ENCODE results near the gene GPR162. TPM values are rescaled to one million over a fixed set of nuclear protein-coding genes. Genes with fewer than 3 reads are reported as not detected.

GPR162 gene
- total and polyA plus RNA-seq, 4 experiments from 2014 or later: 0.32 TPM; not detected in 3

DNA sequence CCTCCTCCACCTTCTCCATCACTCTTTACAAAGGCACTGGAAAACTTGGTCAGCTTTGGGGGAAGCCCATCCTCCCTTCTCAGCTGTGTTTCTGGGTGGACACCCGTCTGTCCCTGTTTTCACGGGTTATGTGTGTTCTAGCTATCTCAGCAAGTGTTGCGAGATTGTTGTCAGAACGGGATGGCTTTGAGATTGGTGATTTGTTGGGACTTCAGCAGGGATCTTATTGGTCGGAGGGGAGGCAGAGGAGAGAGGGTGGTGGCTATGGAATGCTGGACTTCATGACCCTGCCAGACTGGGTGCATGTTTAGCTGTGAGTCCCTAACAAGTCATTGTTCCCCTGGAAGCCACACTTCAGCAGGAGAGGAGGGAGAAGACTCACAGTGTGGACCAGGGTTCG lies 32.4 kb downstream of the GPR162 start:
- H3K4me3 Mint-ChIP-seq: peak overlapping the region in 4 of 8 donors; percentile 5 to 99 (median 62)
- H3K27ac ChIP-seq (ENCODE audit: low read depth, low read length): peak overlapping the region; percentile 92
- DNase-seq: no peak
- ChIA-PET CTCF (ENCODE audit: partially characterized antibody) (interaction anchor here (0.5 to 5.7 kb wide), 6 partner anchors 11 to 203 kb away, joined by 4 to 102 read pairs (median 6); partner anchors contain the start of genes CD4, SPSB2 and TPI1), POLR2A (ENCODE audit: partially characterized antibody) (interaction anchor here (1.4 to 7.1 kb wide), 7 partner anchors 15 to 105 kb away, joined by 5 to 270 read pairs (median 22); partner anchors contain the start of genes C12orf57, CD4, ENO2 and MLF2)
- H3K9me3 Mint-ChIP-seq: peaks cover 0 to 3% (median 0%) of the 10 kb centered on the region in 8 donors
- H3K36me3 ChIP-seq (ENCODE audit: insufficient read depth, low read length): peaks cover 43% of the 10 kb centered on the region
- intact Hi-C loops (cut with micrococcal nuclease): no loop called here
- H3K9me3 ChIP-seq (ENCODE audit: control insufficient read depth in 1 of 2, low read length in 2 of 2): no peaks in the 10 kb centered on the region
- H3K4me1 ChIP-seq (ENCODE audit: insufficient read depth, low read length): peaks cover 37% of the 10 kb centered on the region
- no peaks in the 10 kb centered on the region for H3K27me3 Mint-ChIP-seq
- H3K36me3 Mint-ChIP-seq: peaks cover 27 to 35% of the 10 kb centered on the region in 2 donors
- peaks cover 19 to 39% (median 29%) of the 10 kb centered on the region in 4 donors for H3K4me1 Mint-ChIP-seq
- peak overlapping the region in 6 of 7 donors; percentile 74 to 100 (median 88) for H3K27ac Mint-ChIP-seq
- no peaks in the 10 kb centered on the region for H3K27me3 ChIP-seq (ENCODE audit: insufficient read depth, low read length)
- no peak overlapping the region for H3K4me3 ChIP-seq (ENCODE audit: low read length in 2 of 2)

DNA sequence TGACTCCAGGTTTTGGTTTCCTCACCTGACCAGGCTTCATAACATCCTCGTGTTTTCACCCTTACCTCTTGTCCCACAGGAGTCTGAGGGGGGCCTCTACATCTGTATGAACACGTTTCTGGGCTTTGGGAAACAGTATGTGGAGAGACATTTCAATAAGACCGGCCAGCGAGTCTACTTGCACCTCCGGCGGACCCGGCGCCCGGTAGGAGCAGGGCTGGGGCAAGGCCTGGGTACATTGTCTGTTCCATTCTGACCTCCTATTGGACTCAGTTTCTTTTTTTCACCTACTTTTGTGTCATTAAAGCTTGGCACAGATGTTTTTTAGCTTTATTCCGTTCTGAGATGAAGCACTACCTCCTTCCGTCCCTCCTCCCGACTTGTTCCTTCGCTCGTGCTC lies 33.7 kb downstream of the GPR162 start:
- peak overlapping the region in 4 of 7 donors; percentile 41 to 85 (median 82) for H3K27ac Mint-ChIP-seq

DNA sequence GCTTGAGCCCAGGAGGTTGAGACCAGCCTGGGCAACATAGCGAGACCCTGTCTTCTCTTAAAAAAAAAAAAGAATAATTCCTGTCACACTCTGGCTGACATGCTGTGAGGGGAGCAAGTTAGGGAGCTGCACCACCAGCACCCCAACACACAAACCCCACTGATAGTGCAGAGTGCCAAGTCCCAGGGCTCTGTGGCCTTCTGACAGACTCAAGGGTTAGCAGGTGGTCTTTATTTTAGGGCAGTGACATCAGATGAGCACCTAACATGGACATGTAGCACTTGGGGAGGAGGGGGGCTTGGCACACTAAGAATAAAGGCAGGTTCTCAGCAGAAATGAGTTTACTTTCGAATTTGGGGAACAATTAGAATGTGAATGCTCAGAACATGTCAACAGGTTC lies 37.2 kb downstream of the GPR162 start:
- Histone ChIP-seq H3K4me1 (ENCODE audit: insufficient read depth, low read length) (peaks cover 15% of the 10 kb centered on the region), H3K36me3 (ENCODE audit: insufficient read depth, low read length) (peaks cover 84% of the 10 kb centered on the region), H3K27me3 (ENCODE audit: insufficient read depth, low read length) (no peaks in the 10 kb centered on the region), H3K27ac (ENCODE audit: low read depth, low read length) (no peak overlapping the region), H3K4me3 (ENCODE audit: low read length in 2 of 2) (no peak overlapping the region), H3K9me3 (ENCODE audit: control insufficient read depth in 1 of 2, low read length in 2 of 2) (no peaks in the 10 kb centered on the region)
- intact Hi-C loops (cut with micrococcal nuclease): no loop called here
- H3K27ac Mint-ChIP-seq: no peak overlapping the region
- peaks cover 8 to 12% (median 10%) of the 10 kb centered on the region in 4 donors for H3K4me1 Mint-ChIP-seq
- peaks cover 61 to 64% of the 10 kb centered on the region in 2 donors for H3K36me3 Mint-ChIP-seq
- DNase-seq: no peak
- H3K4me3 Mint-ChIP-seq: no peak overlapping the region
- ChIA-PET CTCF (ENCODE audit: partially characterized antibody) (no interaction called here), POLR2A (ENCODE audit: partially characterized antibody) (interaction anchor here (0.9 to 1.0 kb wide), 2 partner anchors 9 to 14 kb away, joined by 3 read pairs; partner anchors contain the start of gene SPSB2)
- no peaks in the 10 kb centered on the region for H3K27me3 Mint-ChIP-seq
- H3K9me3 Mint-ChIP-seq: no peaks in the 10 kb centered on the region

More for the DNA sequence above, 33.7 kb downstream of the GPR162 start:
- Mint-ChIP-seq H3K9me3 (peaks cover 0 to 3% (median 0%) of the 10 kb centered on the region in 8 donors), H3K4me1 (peaks cover 19 to 39% (median 26%) of the 10 kb centered on the region in 4 donors), H3K27me3 (no peaks in the 10 kb centered on the region), H3K36me3 (peaks cover 35 to 45% of the 10 kb centered on the region in 2 donors), H3K4me3 (no peak overlapping the region)
- Histone ChIP-seq H3K4me1 (ENCODE audit: insufficient read depth, low read length) (peaks cover 37% of the 10 kb centered on the region), H3K4me3 (ENCODE audit: low read length in 2 of 2) (no peak overlapping the region), H3K27ac (ENCODE audit: low read depth, low read length) (no peak overlapping the region), H3K36me3 (ENCODE audit: insufficient read depth, low read length) (peaks cover 53% of the 10 kb centered on the region), H3K27me3 (ENCODE audit: insufficient read depth, low read length) (no peaks in the 10 kb centered on the region), H3K9me3 (ENCODE audit: control insufficient read depth in 1 of 2, low read length in 2 of 2) (no peaks in the 10 kb centered on the region)
- intact Hi-C loops (cut with micrococcal nuclease): no loop called here
- no peak for DNase-seq
- CTCF ChIA-PET (ENCODE audit: partially characterized antibody): interaction anchor here (0.6 to 5.7 kb wide), 5 partner anchors 10 to 1063 kb away, joined by 3 to 102 read pairs (median 4); partner anchors contain the start of genes SPSB2 and TPI1
- POLR2A ChIA-PET (ENCODE audit: partially characterized antibody): interaction anchor here (7.1 kb wide), 1 partner anchor 14 kb away, joined by 270 read pairs; the partner anchor contains the start of genes SPSB2 and TPI1

DNA sequence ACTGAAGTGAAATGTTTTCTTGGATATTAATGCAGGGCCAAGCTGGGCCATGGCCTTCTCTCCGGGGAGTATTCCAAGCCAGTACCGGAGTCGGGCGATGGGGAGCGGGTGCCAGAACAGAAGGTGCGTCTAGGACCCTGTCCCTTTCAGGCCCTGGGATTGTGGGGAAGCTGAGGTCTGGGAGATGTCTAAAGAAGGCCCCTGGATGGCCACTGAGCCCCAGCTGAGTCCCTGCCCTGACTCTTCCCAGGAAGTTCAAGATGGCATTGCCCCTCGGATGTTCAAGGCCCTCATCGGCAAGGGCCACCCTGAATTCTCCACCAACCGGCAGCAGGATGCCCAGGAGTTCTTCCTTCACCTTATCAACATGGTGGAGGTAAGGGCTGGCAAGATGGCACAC lies 38.5 kb downstream of the GPR162 start:
- Mint-ChIP-seq H3K9me3 (no peaks in the 10 kb centered on the region), H3K27ac (peak overlapping the region in 1 of 7 donors; percentile 42), H3K4me1 (peaks cover 0 to 6% (median 2%) of the 10 kb centered on the region in 4 donors), H3K27me3 (no peaks in the 10 kb centered on the region), H3K4me3 (no peak overlapping the region), H3K36me3 (peaks cover 63 to 71% of the 10 kb centered on the region in 2 donors)
- Histone ChIP-seq H3K9me3 (ENCODE audit: control insufficient read depth in 1 of 2, low read length in 2 of 2) (no peaks in the 10 kb centered on the region), H3K36me3 (ENCODE audit: insufficient read depth, low read length) (peaks cover 80% of the 10 kb centered on the region), H3K27me3 (ENCODE audit: insufficient read depth, low read length) (no peaks in the 10 kb centered on the region), H3K27ac (ENCODE audit: low read depth, low read length) (no peak overlapping the region), H3K4me3 (ENCODE audit: low read length in 2 of 2) (no peak overlapping the region), H3K4me1 (ENCODE audit: insufficient read depth, low read length) (peaks cover 1% of the 10 kb centered on the region)
- ChIA-PET CTCF (ENCODE audit: partially characterized antibody) (interaction anchor here (1.3 to 2.5 kb wide), 3 partner anchors 9 to 31 kb away, joined by 5 to 17 read pairs (median 8); partner anchors contain the start of gene SPSB2), POLR2A (ENCODE audit: partially characterized antibody) (interaction anchor here (1.0 to 1.1 kb wide), 2 partner anchors 9 to 12 kb away, joined by 3 to 4 read pairs; partner anchors contain the start of gene CDCA3)
- peak in 1 of 5 donors; percentile 9 for DNase-seq
- intact Hi-C loops (cut with micrococcal nuclease): no loop called here

GRCh38 chr12:6860942-6861341 lies 39.3 kb downstream of the GPR162 start:
- peaks cover 60 to 74% of the 10 kb centered on the region in 2 donors for H3K36me3 Mint-ChIP-seq
- ChIA-PET POLR2A (ENCODE audit: partially characterized antibody) (interaction anchor here (1.0 to 1.4 kb wide), 2 partner anchors 12 to 25 kb away, joined by 3 to 5 read pairs; partner anchors contain the start of gene SPSB2), CTCF (ENCODE audit: partially characterized antibody) (interaction anchor here (1.7 to 2.5 kb wide), 2 partner anchors 9 to 11 kb away, joined by 8 to 17 read pairs; partner anchors contain the start of gene SPSB2)
- peak overlapping the region in 1 of 7 donors; percentile 23 for H3K27ac Mint-ChIP-seq
- Histone ChIP-seq H3K36me3 (ENCODE audit: insufficient read depth, low read length) (peaks cover 71% of the 10 kb centered on the region), H3K9me3 (ENCODE audit: control insufficient read depth in 1 of 2, low read length in 2 of 2) (no peaks in the 10 kb centered on the region), H3K4me1 (ENCODE audit: insufficient read depth, low read length) (no peaks in the 10 kb centered on the region), H3K27me3 (ENCODE audit: insufficient read depth, low read length) (no peaks in the 10 kb centered on the region), H3K4me3 (ENCODE audit: low read length in 2 of 2) (no peak overlapping the region), H3K27ac (ENCODE audit: low read depth, low read length) (no peak overlapping the region)
- DNase-seq: no peak
- intact Hi-C loops (cut with micrococcal nuclease): no loop called here
- no peak overlapping the region for H3K4me3 Mint-ChIP-seq
- no peaks in the 10 kb centered on the region for H3K27me3 Mint-ChIP-seq
- H3K4me1 Mint-ChIP-seq: peaks cover 0 to 6% (median under 1%) of the 10 kb centered on the region in 4 donors
- no peaks in the 10 kb centered on the region for H3K9me3 Mint-ChIP-seq

DNA sequence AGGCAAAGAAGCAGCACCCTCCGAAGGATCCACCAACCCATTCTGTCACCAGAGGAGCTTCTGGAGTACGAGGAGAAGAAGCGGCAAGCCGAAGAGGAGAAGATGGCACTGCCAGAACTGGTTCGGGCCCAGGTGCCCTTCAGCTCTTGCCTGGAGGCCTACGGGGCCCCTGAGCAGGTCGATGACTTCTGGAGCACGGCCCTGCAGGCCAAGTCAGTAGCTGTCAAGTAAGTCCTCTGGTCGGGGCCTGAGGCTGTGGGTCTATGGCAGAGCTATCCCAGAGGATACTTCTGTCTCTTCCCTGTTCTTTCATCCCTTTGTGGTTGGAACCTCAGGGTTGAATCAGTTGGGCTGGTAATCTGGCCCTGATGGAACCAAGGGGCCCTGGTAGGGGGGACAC lies 39.8 kb downstream of the GPR162 start:
- Histone ChIP-seq H3K27me3 (ENCODE audit: insufficient read depth, low read length) (no peaks in the 10 kb centered on the region), H3K4me3 (ENCODE audit: low read length in 2 of 2) (no peak overlapping the region), H3K9me3 (ENCODE audit: control insufficient read depth in 1 of 2, low read length in 2 of 2) (no peaks in the 10 kb centered on the region), H3K36me3 (ENCODE audit: insufficient read depth, low read length) (peaks cover 67% of the 10 kb centered on the region), H3K27ac (ENCODE audit: low read depth, low read length) (no peak overlapping the region), H3K4me1 (ENCODE audit: insufficient read depth, low read length) (peaks cover 1% of the 10 kb centered on the region)
- DNase-seq: no peak
- CTCF ChIA-PET (ENCODE audit: partially characterized antibody): interaction anchor here (1.1 to 2.5 kb wide), 2 partner anchors 9 to 11 kb away, joined by 4 to 17 read pairs; partner anchors contain the start of gene SPSB2
- peaks cover 59 to 74% of the 10 kb centered on the region in 2 donors for H3K36me3 Mint-ChIP-seq
- peaks cover under 1 to 6% (median under 1%) of the 10 kb centered on the region in 4 donors for H3K4me1 Mint-ChIP-seq
- POLR2A ChIA-PET (ENCODE audit: partially characterized antibody): interaction anchor here (1.0 to 1.4 kb wide), 2 partner anchors 11 to 26 kb away, joined by 3 to 5 read pairs; partner anchors contain the start of gene SPSB2
- H3K27me3 Mint-ChIP-seq: no peaks in the 10 kb centered on the region
- H3K9me3 Mint-ChIP-seq: no peaks in the 10 kb centered on the region
- intact Hi-C loops (cut with micrococcal nuclease): no loop called here
- no peak overlapping the region for H3K27ac Mint-ChIP-seq
- H3K4me3 Mint-ChIP-seq: no peak overlapping the region

GRCh38 chr12:6863033-6863432 lies 41.4 kb downstream of the GPR162 start:
- H3K36me3 Mint-ChIP-seq: peaks cover 46 to 68% of the 10 kb centered on the region in 2 donors
- no peaks in the 10 kb centered on the region for H3K27me3 Mint-ChIP-seq
- Histone ChIP-seq H3K27ac (ENCODE audit: low read depth, low read length) (no peak overlapping the region), H3K9me3 (ENCODE audit: control insufficient read depth in 1 of 2, low read length in 2 of 2) (no peaks in the 10 kb centered on the region), H3K4me1 (ENCODE audit: insufficient read depth, low read length) (peaks cover 8% of the 10 kb centered on the region), H3K27me3 (ENCODE audit: insufficient read depth, low read length) (no peaks in the 10 kb centered on the region), H3K36me3 (ENCODE audit: insufficient read depth, low read length) (peaks cover 50% of the 10 kb centered on the region), H3K4me3 (ENCODE audit: low read length in 2 of 2) (no peak overlapping the region)
- ChIA-PET POLR2A (ENCODE audit: partially characterized antibody) (interaction anchor here (0.9 to 1.0 kb wide), 2 partner anchors 28 to 85 kb away, joined by 3 read pairs; no protein-coding TSS in a partner anchor), CTCF (ENCODE audit: partially characterized antibody) (interaction anchor here (1.0 to 1.1 kb wide), 3 partner anchors 9 to 28 kb away, joined by 3 read pairs; no protein-coding TSS in a partner anchor)
- peaks cover 3 to 12% (median 6%) of the 10 kb centered on the region in 4 donors for H3K4me1 Mint-ChIP-seq
- intact Hi-C loops (cut with micrococcal nuclease): no loop called here
- DNase-seq: no peak
- H3K4me3 Mint-ChIP-seq: no peak overlapping the region
- peak overlapping the region in 1 of 7 donors; percentile 47 for H3K27ac Mint-ChIP-seq
- no peaks in the 10 kb centered on the region for H3K9me3 Mint-ChIP-seq

Data from CD4-positive, alpha-beta memory T cell (primary cell).